Calu3 (cell line): Measurements from ENCODE around the gene EPRS1. TPM values are rescaled to one million over a fixed set of nuclear protein-coding genes. Genes with fewer than 3 reads are reported as not detected.
A peak's percentile ranks its signal among the peaks of the same experiment; 100 is the strongest.

ENCODE experiments used
- Bru-seq: library from RNA; stranded (reverse); fragments of 400-500 nt; gene quantifications from one replicate; lab custom pipeline; 2021; lab: Mats Ljungman, UMichigan
- BruChase-seq, 2 experiments: library from RNA; stranded (reverse); fragments of 400-500 nt; gene quantifications; one replicate each; lab custom pipeline; 2021; lab: Mats Ljungman, UMichigan
- BruUV-seq: library from RNA; stranded (reverse); fragments of 400-500 nt; replicated peaks from 2 replicates; lab custom pipeline; 2021; lab: Mats Ljungman, UMichigan
- CTCF ChIA-PET: fragments of 300-600 bp; sonication (Branson Sonifier 250); formaldehyde crosslinking; loops from one replicate; lab custom pipeline; 2022; ENCODE audit warnings: antibody characterized with exemption; lab: Charles Lee
- DNase-seq: peaks from one replicate; pipeline ENCODE4 v3.0.0; 2022
- H3K27ac Mint-ChIP-seq: one replicate; pipeline ENCODE4 v1.8.0; 2022; ENCODE audit warnings: mixed read lengths; ENCODE audit not compliant: unreplicated experiment
- H3K27me3 Mint-ChIP-seq: one replicate; pipeline ENCODE4 v1.8.0; 2022; ENCODE audit warnings: mixed read lengths; ENCODE audit not compliant: unreplicated experiment
- H3K36me3 Mint-ChIP-seq: one replicate; pipeline ENCODE4 v1.8.0; 2022; ENCODE audit warnings: mild to moderate bottlenecking, moderate library complexity, mixed read lengths; ENCODE audit not compliant: insufficient read depth, unreplicated experiment
- H3K4me1 Mint-ChIP-seq: one replicate; pipeline ENCODE4 v1.8.0; 2022; ENCODE audit warnings: mild to moderate bottlenecking, low read depth, mixed read lengths; ENCODE audit not compliant: unreplicated experiment
- H3K4me3 Mint-ChIP-seq: one replicate; pipeline ENCODE4 v1.8.0; 2022; ENCODE audit warnings: mild to moderate bottlenecking, low read depth, moderate library complexity, mixed read lengths; ENCODE audit not compliant: unreplicated experiment
- H3K9me3 Mint-ChIP-seq: one replicate; pipeline ENCODE4 v1.8.0; 2022; ENCODE audit warnings: low read depth, mixed read lengths; ENCODE audit not compliant: unreplicated experiment
- CTCF ChIP-seq: fragments of 200-600 bp; IDR thresholded peaks from one replicate; pipeline ENCODE4 v1.8.0; 2022; ENCODE audit warnings: antibody characterized with exemption; ENCODE audit not compliant: unreplicated experiment
- intact Hi-C: fragments of 100-400 bp; cut with micrococcal nuclease; formaldehyde crosslinking; loops from one replicate; pipeline ENCODE4 v1.10.0; 2022; ENCODE audit not compliant: unreplicated experiment
- long read RNA-seq: library from polyadenylated mRNA; stranded (forward); transcript quantifications from one replicate; pipeline ENCODE4 v2.0.0, GENCODE V29; 2022
- total RNA-seq: library from RNA; stranded (reverse); gene quantifications from 2 replicates; pipeline ENCODE4 v1.2.3, GENCODE V29; 2022

The EPRS1 gene
- total RNA-seq (143 and 155 TPM in 2 replicates), Bru-seq, nascent RNA (percentile 87 among the genes with signal in this experiment), BruChase-seq, experiment 1, labeled RNA remaining after a 6-hour chase (percentile 93 among the genes with signal in this experiment), BruChase-seq, experiment 2, labeled RNA remaining after a 2-hour chase (percentile 82 among the genes with signal in this experiment)
- long read RNA-seq, full-length matches to known transcripts, result 61 of 117 reads
- long read RNA-seq, partial matches to known transcripts, result 21 of 117 reads
- long read RNA-seq, other reads (novel, unspliced or antisense), result 35 of 117 reads

GRCh38 chr1:220046052-220046930, at the start of gene EPRS1:
TSS of gene EPRS1 (minus strand) at chr1:220046505. CDS start at chr1:220046388, 117 bp downstream.
- DNase-seq, result peak; percentile 97
- Mint-ChIP-seq H3K36me3 (peaks cover 49% of the 10 kb centered on the region), H3K27me3 (no peaks in the 10 kb centered on the region), H3K4me1 (peaks cover 10% of the 10 kb centered on the region), H3K4me3 (peak within 1 kb of the TSS; percentile 97), H3K27ac (peak within 1 kb of the TSS; percentile 99), H3K9me3 (no peaks in the 10 kb centered on the region)
- CTCF ChIA-PET, result interaction anchor here (0.6 to 0.7 kb wide), 4 partner anchors 10 to 253 kb away, joined by 3 to 7 read pairs (median 4); no protein-coding TSS in a partner anchor
- intact Hi-C loops, result loop anchor here (5.0 kb wide), 1 partner anchor 441 kb away; no protein-coding TSS in a partner anchor
- TF ChIP-seq CTCF, result peak; percentile 63
- TSS peak; percentile 43 for BruUV-seq

- H3K4me1 Mint-ChIP-seq, result peaks cover 13% of the 10 kb centered on the region
- DNase-seq, result peak; percentile 97
- TF ChIP-seq CTCF, result no peak
- intact Hi-C loops, result no loop called here
- CTCF ChIA-PET, result interaction anchor here (0.6 kb wide), 1 partner anchor 1897 kb away, joined by 4 read pairs; no protein-coding TSS in a partner anchor
- no peaks in the 10 kb centered on the region for H3K9me3 Mint-ChIP-seq
- H3K4me3 Mint-ChIP-seq, result peak within 1 kb of the TSS; percentile 81
- H3K36me3 Mint-ChIP-seq, result peaks cover 67% of the 10 kb centered on the region
- no peak within 1 kb of the TSS for H3K27ac Mint-ChIP-seq
- no TSS peak for BruUV-seq
- no peaks in the 10 kb centered on the region for H3K27me3 Mint-ChIP-seq
Observed at GRCh38 chr1:220094016-220094911, 48.0 kb upstream of the EPRS1 start, which contains the start of gene IARS2. TSS of gene IARS2 (plus strand) at chr1:220094132. CDS start at chr1:220094217, 85 bp downstream.

GRCh38 chr1:220093361-220094015, 47.2 kb upstream of the EPRS1 start:
- H3K36me3 Mint-ChIP-seq, result peaks cover 70% of the 10 kb centered on the region
- peaks cover 13% of the 10 kb centered on the region for H3K4me1 Mint-ChIP-seq
- H3K4me3 Mint-ChIP-seq, result peak overlapping the region; percentile 81
- BruUV-seq, result no TSS peak
- intact Hi-C loops, result no loop called here
- H3K27ac Mint-ChIP-seq, result no peak overlapping the region
- no peaks in the 10 kb centered on the region for H3K27me3 Mint-ChIP-seq
- no peak for DNase-seq
- CTCF ChIA-PET, result no interaction called here
- no peaks in the 10 kb centered on the region for H3K9me3 Mint-ChIP-seq
- TF ChIP-seq CTCF, result no peak
